SU-DHL-6 (cell line): ENCODE results near the gene IQCM.

Source experiments
- H2AFZ ChIP-seq: fragments of 200-600 bp; sonication (generic); 2 replicates; pipeline ENCODE4 v1.6.1; 2014; ENCODE audit warnings: low read depth, mild to moderate bottlenecking, moderate library complexity, mixed read lengths, antibody characterized with exemption, low read length; ENCODE audit not compliant: severe bottlenecking
- H3F3A ChIP-seq: fragments of 200-600 bp; shearing (Covaris generic); 2 replicates; pipeline ENCODE4 v1.6.0; 2016; ENCODE audit warnings: antibody characterized with exemption, mild to moderate bottlenecking; ENCODE audit not compliant: insufficient read depth
- H3K27ac ChIP-seq: fragments of 200-600 bp; sonication (generic); 2 replicates; pipeline ENCODE4 v1.5.1; 2016; ENCODE audit warnings: low read depth, mild to moderate bottlenecking, low read length, moderate library complexity, mixed read lengths
- H3K27me3 ChIP-seq: fragments of 200-600 bp; sonication (generic), shearing (Covaris generic); 2 replicates; pipeline ENCODE4 v1.6.0; 2014; ENCODE audit warnings: mild to moderate bottlenecking, low read length
- H3K36me3 ChIP-seq: fragments of 200-600 bp; sonication (generic); 2 replicates; pipeline ENCODE4 v1.6.1; 2014; ENCODE audit warnings: mild to moderate bottlenecking, low read length, mixed read lengths
- H3K4me2 ChIP-seq: fragments of 300-600, 200-600 bp; shearing (Covaris generic), sonication (generic); 2 replicates; pipeline ENCODE4 v1.6.0; 2014; ENCODE audit warnings: low read length, low read depth, mild to moderate bottlenecking; ENCODE audit not compliant: poor library complexity, severe bottlenecking
- H3K4me3 ChIP-seq: fragments of 200-600 bp; sonication (generic); 2 replicates; pipeline ENCODE4 v1.5.1; 2014; ENCODE audit warnings: antibody characterized with exemption, low read length, mild to moderate bottlenecking, mixed read lengths; ENCODE audit not compliant: insufficient read depth, poor library complexity, severe bottlenecking
- H3K79me2 ChIP-seq: fragments of 200-600 bp; sonication (generic); 2 replicates; pipeline ENCODE4 v1.6.1; 2014; ENCODE audit warnings: mild to moderate bottlenecking, low read length, moderate library complexity; ENCODE audit not compliant: insufficient read depth
- H3K9ac ChIP-seq: fragments of 200-600 bp; sonication (generic); 2 replicates; pipeline ENCODE4 v1.7.0; 2014; ENCODE audit warnings: mild to moderate bottlenecking, low read length
- H3K9me2 ChIP-seq: fragments of 200-600 bp; sonication (generic); replicated peaks from 2 replicates; pipeline ENCODE4 v1.6.1; 2014; ENCODE audit warnings: low read length; ENCODE audit not compliant: insufficient read depth
- H3K9me3 ChIP-seq: fragments of 200-600 bp; sonication (generic); 2 replicates; pipeline ENCODE4 v1.6.1; 2014; ENCODE audit warnings: low read length, mixed read lengths; ENCODE audit not compliant: insufficient read depth
- H4K20me1 ChIP-seq: fragments of 200-600 bp; sonication (generic); 2 replicates; pipeline ENCODE4 v1.6.1; 2014; ENCODE audit warnings: low read depth, mild to moderate bottlenecking, antibody characterized with exemption, low read length, moderate library complexity, mixed read lengths
- EZH2phosphoT487 ChIP-seq: fragments of 200-600 bp; sonication (generic), shearing (Covaris generic); conservative IDR thresholded peaks from 2 replicates; pipeline ENCODE4 v1.6.1; 2018; ENCODE audit warnings: mild to moderate bottlenecking, antibody characterized with exemption, low read length, moderate library complexity, mixed read lengths
- TF ChIP-seq, protein P1 (sequence below): fragments of 200-600 bp; sonication (generic); IDR thresholded peaks from one replicate; pipeline ENCODE4 v1.5.1; 2017; ENCODE audit warnings: antibody characterized with exemption, mild to moderate bottlenecking, low read length, moderate library complexity; ENCODE audit not compliant: insufficient read depth, poor library complexity, severe bottlenecking

IQCM gene

DNA sequence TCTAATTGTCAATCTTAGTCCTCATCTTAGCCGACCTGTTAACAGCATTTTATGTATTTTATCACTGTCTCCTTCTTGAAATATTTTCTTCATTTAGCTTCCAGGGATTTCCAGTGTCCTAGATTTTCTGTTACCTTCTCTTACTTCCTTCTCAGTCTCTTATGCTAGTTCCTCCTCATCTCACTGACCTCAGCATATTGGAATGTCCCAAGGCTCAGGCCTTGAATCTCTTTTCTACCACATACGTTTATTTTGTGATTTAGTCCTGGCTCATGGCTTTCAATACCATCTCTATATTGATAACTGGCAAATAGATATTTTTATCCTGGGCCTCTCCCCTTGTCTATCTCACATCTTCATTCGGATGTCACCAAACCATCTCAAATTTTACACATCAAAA is 61.1 kb downstream of the IQCM start:
- TF ChIP-seq, protein P1, sequence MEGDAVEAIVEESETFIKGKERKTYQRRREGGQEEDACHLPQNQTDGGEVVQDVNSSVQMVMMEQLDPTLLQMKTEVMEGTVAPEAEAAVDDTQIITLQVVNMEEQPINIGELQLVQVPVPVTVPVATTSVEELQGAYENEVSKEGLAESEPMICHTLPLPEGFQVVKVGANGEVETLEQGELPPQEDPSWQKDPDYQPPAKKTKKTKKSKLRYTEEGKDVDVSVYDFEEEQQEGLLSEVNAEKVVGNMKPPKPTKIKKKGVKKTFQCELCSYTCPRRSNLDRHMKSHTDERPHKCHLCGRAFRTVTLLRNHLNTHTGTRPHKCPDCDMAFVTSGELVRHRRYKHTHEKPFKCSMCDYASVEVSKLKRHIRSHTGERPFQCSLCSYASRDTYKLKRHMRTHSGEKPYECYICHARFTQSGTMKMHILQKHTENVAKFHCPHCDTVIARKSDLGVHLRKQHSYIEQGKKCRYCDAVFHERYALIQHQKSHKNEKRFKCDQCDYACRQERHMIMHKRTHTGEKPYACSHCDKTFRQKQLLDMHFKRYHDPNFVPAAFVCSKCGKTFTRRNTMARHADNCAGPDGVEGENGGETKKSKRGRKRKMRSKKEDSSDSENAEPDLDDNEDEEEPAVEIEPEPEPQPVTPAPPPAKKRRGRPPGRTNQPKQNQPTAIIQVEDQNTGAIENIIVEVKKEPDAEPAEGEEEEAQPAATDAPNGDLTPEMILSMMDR, result no peak
- no peak for TF ChIP-seq EZH2phosphoT487
- Histone ChIP-seq H3K36me3 (no peaks in the 10 kb centered on the region), H3K9ac (no peak overlapping the region), H3K4me3 (no peak overlapping the region), H3K9me3 (no peaks in the 10 kb centered on the region), H4K20me1 (no peaks in the 10 kb centered on the region), H3K27me3 (no peaks in the 10 kb centered on the region), H3F3A (no peaks in the 10 kb centered on the region), H3K9me2 (no peaks in the 10 kb centered on the region), H2AFZ (no peak overlapping the region), H3K79me2 (no peaks in the 10 kb centered on the region), H3K27ac (no peak overlapping the region), H3K4me2 (no peak overlapping the region)

DNA sequence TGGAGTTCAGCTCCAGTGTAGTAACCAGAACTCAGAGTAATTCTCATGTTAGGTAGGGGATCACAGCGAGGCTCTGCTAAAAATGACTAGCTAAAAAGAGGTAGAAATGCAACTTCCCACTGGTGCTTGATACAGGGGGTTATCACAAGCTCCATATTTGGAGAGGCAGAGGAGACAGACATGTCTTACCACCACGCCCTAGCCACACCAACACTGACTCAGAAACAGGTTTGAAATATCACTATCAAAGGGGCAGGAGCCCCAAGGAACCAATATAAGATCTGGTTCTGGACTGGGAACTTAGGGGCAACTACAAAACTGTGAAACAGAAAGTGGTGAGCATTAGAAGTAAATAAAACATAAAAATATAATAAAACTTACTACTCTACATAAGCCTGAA is 62.9 kb downstream of the IQCM start:
- no peaks in the 10 kb centered on the region for H3K27me3 ChIP-seq
- TF ChIP-seq EZH2phosphoT487, result no peak
- TF ChIP-seq, protein P1, result no peak

DNA sequence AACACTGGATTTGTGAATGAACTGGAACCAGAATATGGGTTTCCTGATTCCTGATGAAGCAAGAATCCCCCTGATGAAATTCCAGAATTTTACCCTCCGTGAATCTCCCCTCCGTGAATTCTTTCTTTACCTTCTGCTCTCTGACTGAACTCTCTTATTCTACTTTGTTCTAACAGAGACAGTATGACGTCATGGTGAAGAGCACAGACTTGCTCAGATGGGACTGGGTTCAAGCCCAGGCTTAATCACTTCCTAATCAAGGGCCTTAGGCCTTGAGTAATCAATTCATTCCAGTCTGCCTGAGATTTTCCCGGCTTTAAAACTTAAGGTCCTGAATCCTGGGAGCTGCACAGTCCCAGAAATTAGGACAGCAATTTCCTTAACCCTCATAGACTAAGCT is 64.5 kb downstream of the IQCM start:
- Histone ChIP-seq H3K9me2 (no peaks in the 10 kb centered on the region), H2AFZ (no peak overlapping the region), H3K27me3 (no peaks in the 10 kb centered on the region), H3K9me3 (no peaks in the 10 kb centered on the region), H3K4me2 (no peak overlapping the region), H3K36me3 (no peaks in the 10 kb centered on the region), H3K4me3 (no peak overlapping the region), H3F3A (no peaks in the 10 kb centered on the region), H3K79me2 (no peaks in the 10 kb centered on the region), H3K27ac (no peak overlapping the region), H4K20me1 (no peaks in the 10 kb centered on the region), H3K9ac (no peak overlapping the region)
- TF ChIP-seq, protein P1, result no peak
- TF ChIP-seq EZH2phosphoT487, result no peak

More for the DNA sequence above, 62.9 kb downstream of the IQCM start:
- H4K20me1 ChIP-seq, result no peaks in the 10 kb centered on the region
- no peaks in the 10 kb centered on the region for H3F3A ChIP-seq
- H3K9me2 ChIP-seq, result no peaks in the 10 kb centered on the region
- H3K4me2 ChIP-seq, result no peak overlapping the region
- no peaks in the 10 kb centered on the region for H3K79me2 ChIP-seq
- no peak overlapping the region for H2AFZ ChIP-seq
- H3K4me3 ChIP-seq, result no peak overlapping the region
- no peaks in the 10 kb centered on the region for H3K36me3 ChIP-seq
- no peak overlapping the region for H3K27ac ChIP-seq
- H3K9me3 ChIP-seq, result no peaks in the 10 kb centered on the region
- no peak overlapping the region for H3K9ac ChIP-seq
